Omental fat pad (tissue), 4 donors: ENCODE data around the gene DNAJC18. TPM values are rescaled to one million over a fixed set of nuclear protein-coding genes. Genes with fewer than 3 reads are reported as not detected.

ENCODE experiments used
- ATAC-seq: fragments of 150-250 bp; one replicate; pipeline ENCODE4 v1.9.1; 2016; ENCODE audit warnings: mild to moderate bottlenecking, moderate library complexity; ENCODE audit not compliant: low FRiP score
- DNase-seq: peaks from one replicate; pipeline ENCODE4 v3.0.0-alpha.2; 2019; ENCODE audit warnings: low spot score
- total RNA-seq, 4 donors: library from RNA; depleted of rRNA; stranded (reverse); fragments of >200 nt; gene quantifications; one replicate each; pipeline ENCODE4 v1.1.0, GENCODE V29; 2016
- TF ChIP-seq, protein P1 (sequence below), 3 donors: fragments of 450-650 bp; IDR thresholded peaks; one replicate each; pipeline ENCODE4 v1.5.1; 2016 to 2017; ENCODE audit warnings: antibody characterized with exemption in 3 of 3, mild to moderate bottlenecking in 3 of 3, moderate library complexity in 2 of 3

DNAJC18 gene
- total RNA-seq, 4 donors from 2014 or later, result 6.1 to 7.4 (median 6.5) TPM

DNA sequence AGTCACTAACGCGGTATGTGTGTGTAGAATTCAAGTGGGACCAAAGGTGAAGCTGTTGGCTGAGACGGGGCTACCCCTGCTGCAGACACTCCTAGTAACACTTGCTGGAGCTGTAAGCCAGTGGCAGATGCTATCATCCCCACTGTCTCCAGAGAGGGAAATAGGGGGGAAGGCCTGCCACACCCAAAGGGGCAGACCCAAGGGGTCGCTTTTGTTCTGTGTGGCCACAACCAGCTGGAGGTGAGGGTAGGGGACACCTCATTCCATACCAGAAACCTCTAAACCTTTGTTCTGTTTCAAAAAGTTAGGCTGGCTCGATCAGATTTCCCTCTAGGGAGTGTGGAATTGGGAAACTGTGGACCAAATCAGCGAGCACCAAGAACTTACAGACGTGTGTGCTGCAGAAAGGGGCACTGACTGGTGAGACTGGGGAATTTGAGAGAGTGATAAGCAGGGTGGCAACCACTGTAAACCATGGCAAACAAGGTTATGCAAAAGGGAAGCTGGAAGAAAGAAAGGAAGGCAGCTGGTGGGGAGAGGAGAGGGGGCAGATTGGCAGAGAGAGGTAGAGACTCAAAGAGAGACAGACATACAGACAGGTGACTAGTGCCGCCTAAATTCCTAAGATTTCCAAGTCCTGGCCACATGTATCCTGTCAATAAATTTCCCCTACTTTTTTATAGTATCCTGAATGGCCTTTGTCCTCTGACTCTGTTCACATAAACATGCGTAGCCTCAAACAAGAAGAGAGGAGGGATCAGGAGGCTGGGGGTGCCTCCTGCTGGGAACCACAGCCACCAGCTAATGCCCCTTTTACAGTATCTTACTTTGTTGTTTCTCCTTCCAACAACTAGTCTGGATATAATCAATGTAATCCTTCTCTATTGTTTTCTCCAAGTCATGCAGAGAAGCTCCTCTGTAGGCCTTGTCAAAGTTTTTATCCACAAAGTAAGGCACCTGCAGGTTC, 19.8 kb downstream of the DNAJC18 start:
- ATAC-seq (no peak), DNase-seq (no peak)
- TF ChIP-seq, protein P1, sequence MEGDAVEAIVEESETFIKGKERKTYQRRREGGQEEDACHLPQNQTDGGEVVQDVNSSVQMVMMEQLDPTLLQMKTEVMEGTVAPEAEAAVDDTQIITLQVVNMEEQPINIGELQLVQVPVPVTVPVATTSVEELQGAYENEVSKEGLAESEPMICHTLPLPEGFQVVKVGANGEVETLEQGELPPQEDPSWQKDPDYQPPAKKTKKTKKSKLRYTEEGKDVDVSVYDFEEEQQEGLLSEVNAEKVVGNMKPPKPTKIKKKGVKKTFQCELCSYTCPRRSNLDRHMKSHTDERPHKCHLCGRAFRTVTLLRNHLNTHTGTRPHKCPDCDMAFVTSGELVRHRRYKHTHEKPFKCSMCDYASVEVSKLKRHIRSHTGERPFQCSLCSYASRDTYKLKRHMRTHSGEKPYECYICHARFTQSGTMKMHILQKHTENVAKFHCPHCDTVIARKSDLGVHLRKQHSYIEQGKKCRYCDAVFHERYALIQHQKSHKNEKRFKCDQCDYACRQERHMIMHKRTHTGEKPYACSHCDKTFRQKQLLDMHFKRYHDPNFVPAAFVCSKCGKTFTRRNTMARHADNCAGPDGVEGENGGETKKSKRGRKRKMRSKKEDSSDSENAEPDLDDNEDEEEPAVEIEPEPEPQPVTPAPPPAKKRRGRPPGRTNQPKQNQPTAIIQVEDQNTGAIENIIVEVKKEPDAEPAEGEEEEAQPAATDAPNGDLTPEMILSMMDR (IDR thresholded peaks at IDR 0.05), result no peak

DNA sequence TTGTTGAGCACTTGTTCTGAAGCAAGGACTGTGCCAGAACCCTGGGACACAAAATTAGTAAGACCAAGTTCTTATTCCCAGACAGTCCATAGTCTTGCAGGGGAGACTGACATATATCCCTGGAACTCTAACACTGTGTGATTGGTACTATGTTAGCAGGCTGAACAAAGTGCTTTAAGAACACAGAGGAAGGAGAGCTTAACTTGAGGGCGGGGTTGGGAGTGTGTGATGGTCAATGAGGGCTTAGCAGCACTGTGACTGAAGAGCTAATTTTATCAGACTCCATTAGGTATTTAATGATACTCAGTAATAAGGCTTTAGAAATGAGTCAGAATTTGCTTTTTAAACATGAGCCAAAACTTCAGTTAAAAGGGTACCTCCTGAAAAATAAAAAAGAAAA, 20.5 kb downstream of the DNAJC18 start:
- ATAC-seq (no peak), DNase-seq (no peak)
- TF ChIP-seq, protein P1 (IDR thresholded peaks at IDR 0.05), result no peak

DNA sequence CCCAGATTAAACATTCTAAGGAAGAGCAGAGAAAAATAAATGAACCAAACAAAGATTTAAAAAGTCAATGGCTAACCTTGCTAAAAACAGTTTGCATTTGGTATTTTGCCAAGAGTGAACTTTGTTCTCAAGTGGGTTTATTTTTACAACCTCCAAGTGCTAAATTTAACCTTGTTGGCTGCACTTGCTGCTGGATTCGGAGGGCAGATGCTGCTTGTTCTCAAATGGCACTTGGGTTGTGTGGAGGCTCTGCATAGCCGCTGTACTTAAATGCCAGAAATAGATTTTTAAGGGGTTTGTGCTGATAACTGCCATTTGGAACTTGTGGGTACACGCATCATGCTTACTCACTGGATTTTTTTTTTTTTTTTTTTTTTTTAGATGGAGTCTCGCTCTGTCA, 22.1 kb downstream of the DNAJC18 start:
- ATAC-seq, result no peak
- TF ChIP-seq, protein P1 (IDR thresholded peaks at IDR 0.05), result no peak
- no peak for DNase-seq

DNA sequence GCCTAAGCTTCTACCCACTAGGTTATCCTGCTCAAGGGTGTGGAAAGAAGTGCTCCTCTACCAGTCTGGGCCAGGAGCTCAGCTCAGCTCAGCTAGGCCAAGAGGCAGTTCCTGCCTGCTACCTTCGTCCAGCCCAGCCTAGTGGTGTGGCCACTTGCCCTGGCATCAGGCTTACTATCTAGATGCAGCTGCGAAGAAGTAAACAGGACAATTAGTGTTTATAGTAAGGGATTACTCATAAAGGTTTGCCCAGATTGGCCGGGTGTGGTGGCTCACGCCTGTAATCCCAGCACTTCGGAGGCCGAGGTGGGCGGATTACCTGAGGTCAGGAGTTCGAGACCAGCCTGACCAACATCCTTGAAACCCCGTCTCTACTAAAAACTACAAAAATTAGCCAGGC, 22.7 kb downstream of the DNAJC18 start:
- ATAC-seq, result no peak
- TF ChIP-seq, protein P1 (IDR thresholded peaks at IDR 0.05), result no peak

DNA sequence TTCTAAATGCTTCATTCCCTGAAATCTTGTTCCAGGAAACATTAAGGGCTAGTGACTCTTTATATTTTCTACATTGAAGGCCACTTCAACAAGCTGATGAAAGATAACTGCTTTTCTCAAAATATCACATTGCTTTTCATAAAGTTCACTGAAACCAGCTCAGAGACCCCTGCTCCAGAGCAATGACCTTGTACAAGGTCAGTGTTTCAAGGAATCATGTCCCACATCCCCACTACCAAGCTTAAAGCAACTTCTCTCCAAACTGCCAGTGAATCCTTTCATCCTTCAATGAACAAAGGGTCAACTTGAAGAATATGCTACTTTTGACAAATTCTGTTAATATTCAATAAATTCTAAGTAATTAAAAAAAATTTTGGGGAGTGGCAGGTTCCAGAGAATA, 23.5 kb downstream of the DNAJC18 start:
- no peak for ATAC-seq
- TF ChIP-seq, protein P1 (IDR thresholded peaks at IDR 0.05), result no peak

More for the DNA sequence above, 22.7 kb downstream of the DNAJC18 start:
- DNase-seq, result no peak

DNA sequence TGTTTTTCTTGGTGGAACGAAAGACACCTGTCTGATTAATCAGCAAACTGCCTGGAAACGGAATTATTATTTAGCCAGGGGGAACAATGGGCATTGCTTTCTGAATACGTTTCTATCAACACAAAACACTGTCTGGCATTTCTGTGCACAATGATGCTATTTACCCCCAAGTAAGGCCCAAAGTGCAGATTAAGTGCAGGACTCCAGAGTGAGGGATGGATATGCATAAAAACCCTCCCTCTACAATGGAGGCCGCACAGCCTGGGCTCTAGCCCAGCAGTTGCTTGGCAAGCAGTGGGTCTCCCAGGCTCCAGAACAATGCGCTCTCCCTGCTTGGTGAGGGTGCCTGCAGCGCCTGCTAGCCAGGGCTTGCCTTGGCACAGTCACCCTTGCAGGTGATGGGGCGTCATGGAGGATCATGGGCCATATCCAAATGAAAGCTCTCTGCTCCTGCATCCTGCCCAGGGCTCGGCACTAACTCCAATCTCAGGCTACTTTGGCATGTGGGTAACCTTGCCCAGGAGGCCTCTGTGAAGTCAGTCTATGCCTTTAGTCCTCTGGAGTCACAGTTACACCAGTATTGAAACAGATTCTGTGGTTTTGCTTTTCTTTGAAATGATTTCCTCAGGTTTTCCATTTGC, 24.0 kb downstream of the DNAJC18 start:
- no peak for DNase-seq
- ATAC-seq, result no peak
- TF ChIP-seq, protein P1 (IDR thresholded peaks at IDR 0.05), result no peak

More for the DNA sequence above, 23.5 kb downstream of the DNAJC18 start:
- no peak for DNase-seq
